Neural progenitor cell (in vitro differentiated cells): ENCODE measurements around the gene ATG9B. TPM values are rescaled to one million over a fixed set of nuclear protein-coding genes. Genes with fewer than 3 reads are reported as not detected.

Experiments
- DNase-seq: peaks from one replicate; pipeline ENCODE4 v3.0.0-alpha.2; 2016; ENCODE audit warnings: low spot score
- H2AFZ ChIP-seq: fragments of 200-600 bp; sonication (generic); replicated peaks from 2 replicates; pipeline ENCODE4 v1.6.1; 2016; ENCODE audit warnings: antibody characterized with exemption
- H3F3A ChIP-seq: fragments of 200-600 bp; sonication (generic); 2 replicates; pipeline ENCODE4 v1.6.1; 2016; ENCODE audit warnings: antibody characterized with exemption, low read depth
- H3K27ac ChIP-seq: fragments of 200-600 bp; sonication (generic); 2 replicates; pipeline ENCODE4 v1.5.1; 2016; ENCODE audit warnings: mild to moderate bottlenecking
- H3K27me3 ChIP-seq: fragments of 200-600 bp; sonication (generic); 2 replicates; pipeline ENCODE4 v1.6.1; 2016; ENCODE audit warnings: mild to moderate bottlenecking, moderate library complexity
- H3K36me3 ChIP-seq: fragments of 200-600 bp; sonication (generic); 2 replicates; pipeline ENCODE4 v1.5.1; 2016
- H3K4me1 ChIP-seq: fragments of 200-600 bp; sonication (generic); 2 replicates; pipeline ENCODE4 v1.6.1; 2016; ENCODE audit warnings: mixed run types
- H3K4me2 ChIP-seq: fragments of 200-600 bp; sonication (generic); 2 replicates; pipeline ENCODE4 v1.6.1; 2016
- H3K4me3 ChIP-seq: fragments of 200-600 bp; sonication (generic); 2 replicates; pipeline ENCODE4 v1.5.1; 2016
- H3K79me2 ChIP-seq: fragments of 200-600 bp; sonication (generic); 2 replicates; pipeline ENCODE4 v1.6.1; 2016; ENCODE audit warnings: low read depth
- H3K9ac ChIP-seq: fragments of 200-600 bp; sonication (generic); 2 replicates; pipeline ENCODE4 v1.6.1; 2016
- H3K9me3 ChIP-seq: fragments of 200-600 bp; sonication (generic); 2 replicates; pipeline ENCODE4 v1.5.1; 2016; ENCODE audit warnings: low read depth
- H4K20me1 ChIP-seq: fragments of 200-600 bp; sonication (generic); 2 replicates; pipeline ENCODE4 v1.6.1; 2016; ENCODE audit warnings: low read depth
- H3K27ac Mint-ChIP-seq: 3 replicates; pipeline ENCODE4 v1.8.0; 2021; ENCODE audit warnings: mixed read lengths
- H3K27me3 Mint-ChIP-seq: 2 replicates; pipeline ENCODE4 v1.8.0; 2022; ENCODE audit warnings: low read depth, mild to moderate bottlenecking, inconsistent platforms, moderate library complexity, mixed read lengths; ENCODE audit not compliant: insufficient read depth
- H3K36me3 Mint-ChIP-seq: 3 replicates; pipeline ENCODE4 v1.8.0; 2021; ENCODE audit warnings: mixed read lengths
- H3K4me1 Mint-ChIP-seq: 3 replicates; pipeline ENCODE4 v1.8.0; 2021; ENCODE audit warnings: mixed read lengths
- H3K4me3 Mint-ChIP-seq: 3 replicates; pipeline ENCODE4 v1.8.0; 2021; ENCODE audit warnings: mild to moderate bottlenecking, moderate library complexity, mixed read lengths
- H3K9me3 Mint-ChIP-seq: 3 replicates; pipeline ENCODE4 v1.8.0; 2020; ENCODE audit warnings: mixed read lengths
- EZH2 ChIP-seq: fragments of 200-600 bp; sonication (generic); IDR thresholded peaks from 2 replicates; pipeline ENCODE4 v1.6.1; 2017; ENCODE audit warnings: antibody characterized with exemption, mild to moderate bottlenecking, moderate library complexity
- EZH2phosphoT487 ChIP-seq: fragments of 200-600 bp; sonication (generic); IDR thresholded peaks from 2 replicates; pipeline ENCODE4 v1.6.1; 2017; ENCODE audit warnings: antibody characterized with exemption
- total RNA-seq: library from RNA; depleted of rRNA; stranded (reverse); fragments of >200 nt; gene quantifications from 2 replicates; pipeline ENCODE4 v1.2.3, GENCODE V29; 2015; ENCODE audit warnings: low replicate concordance
- TF ChIP-seq, protein P1 (sequence below): fragments of 200-600 bp; sonication (generic); IDR thresholded peaks from 2 replicates; pipeline ENCODE4 v1.5.1; 2017; ENCODE audit warnings: antibody characterized with exemption, mild to moderate bottlenecking

Gene ATG9B
- total RNA-seq, 1 donor from 2014 or later, result 0.43 TPM

DNA sequence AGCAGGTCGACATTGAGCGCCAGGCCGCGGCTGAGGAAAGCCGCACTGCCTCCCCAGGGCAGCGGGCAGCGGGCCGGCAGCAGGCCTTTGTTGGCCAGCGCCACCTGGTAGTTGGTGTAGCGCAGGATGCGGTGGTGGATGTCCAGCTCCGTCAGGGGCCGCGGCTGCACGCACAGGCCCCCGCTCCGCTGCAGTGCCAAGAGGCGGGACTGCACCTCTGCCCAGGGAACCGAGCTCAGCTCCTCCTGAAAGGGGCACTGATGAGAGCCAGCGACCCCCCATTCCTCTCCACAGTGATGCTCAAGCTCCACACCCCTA, 5.2 kb downstream of the ATG9B start:
- Mint-ChIP-seq H3K27ac (peak overlapping the region; percentile 69), H3K4me1 (peaks cover 56% of the 10 kb centered on the region), H3K27me3 (peaks cover 16% of the 10 kb centered on the region), H3K36me3 (peaks cover 6% of the 10 kb centered on the region), H3K4me3 (peak overlapping the region; percentile 65), H3K9me3 (no peaks in the 10 kb centered on the region)
- no peak overlapping the region for H3K27ac ChIP-seq
- no peaks in the 10 kb centered on the region for H3K9me3 ChIP-seq
- peak; percentile 44 for TF ChIP-seq EZH2phosphoT487
- no peak for TF ChIP-seq EZH2
- H3K36me3 ChIP-seq, result no peaks in the 10 kb centered on the region
- H4K20me1 ChIP-seq, result no peaks in the 10 kb centered on the region
- H3F3A ChIP-seq, result peaks cover 31% of the 10 kb centered on the region
- no peak overlapping the region for H2AFZ ChIP-seq
- H3K9ac ChIP-seq, result no peak overlapping the region
- no peaks in the 10 kb centered on the region for H3K79me2 ChIP-seq
- DNase-seq, result peak; percentile 42
- no peak overlapping the region for H3K4me3 ChIP-seq
- peaks cover 41% of the 10 kb centered on the region for H3K27me3 ChIP-seq
- H3K4me2 ChIP-seq, result peak overlapping the region; percentile 66
- peaks cover 29% of the 10 kb centered on the region for H3K4me1 ChIP-seq

DNA sequence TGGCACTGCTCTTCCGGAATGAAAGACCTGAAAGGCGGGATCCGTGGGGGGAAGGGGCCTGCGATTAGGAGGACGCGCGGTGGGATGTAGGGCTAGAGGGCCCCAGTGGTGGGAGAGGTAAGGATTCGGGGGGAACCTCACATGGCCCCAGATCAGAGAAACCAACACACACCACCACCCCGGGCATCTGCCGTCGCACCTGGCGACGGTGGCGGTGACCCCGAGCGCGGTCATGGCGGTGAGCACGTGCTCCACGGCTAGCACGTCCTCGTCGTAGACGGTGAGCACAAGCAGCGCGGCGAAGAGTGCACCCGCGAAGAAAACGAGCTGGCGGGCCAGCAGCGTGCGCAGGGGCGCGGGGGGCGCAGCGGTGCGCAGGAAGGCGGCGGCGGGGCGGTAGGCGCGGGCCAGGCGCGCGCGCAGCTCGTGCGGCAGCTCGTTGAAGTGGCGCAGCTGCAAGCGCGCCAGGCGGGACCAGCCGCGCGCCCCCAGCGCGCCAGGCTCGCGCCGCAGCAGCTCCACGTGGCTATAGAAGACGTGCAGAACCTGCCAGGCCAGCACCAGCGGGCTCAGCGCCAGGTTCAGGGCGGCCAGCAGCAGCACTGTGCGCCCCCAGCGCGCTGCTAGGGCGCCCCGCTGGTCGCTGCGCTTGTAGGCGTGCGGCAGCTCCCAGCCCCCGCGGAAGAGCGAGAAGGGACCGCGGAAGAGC, 5.7 kb downstream of the ATG9B start:
- peaks cover 29% of the 10 kb centered on the region for H3K4me1 ChIP-seq
- H4K20me1 ChIP-seq, result no peaks in the 10 kb centered on the region
- peak overlapping the region; percentile 79 for H3K4me3 Mint-ChIP-seq
- no peaks in the 10 kb centered on the region for H3K36me3 ChIP-seq
- TF ChIP-seq EZH2phosphoT487 (no peak), EZH2 (peak; percentile 58)
- no peak overlapping the region for H3K27ac ChIP-seq
- peaks cover 16% of the 10 kb centered on the region for H3K27me3 Mint-ChIP-seq
- H3K9me3 Mint-ChIP-seq, result no peaks in the 10 kb centered on the region
- peak; percentile 66 for DNase-seq
- H3F3A ChIP-seq, result peaks cover 31% of the 10 kb centered on the region
- no peaks in the 10 kb centered on the region for H3K9me3 ChIP-seq
- peak overlapping the region; percentile 34 for H3K4me3 ChIP-seq
- no peak overlapping the region for H3K9ac ChIP-seq
- H3K27me3 ChIP-seq, result peaks cover 42% of the 10 kb centered on the region
- H3K27ac Mint-ChIP-seq, result peak overlapping the region; percentile 91
- H3K79me2 ChIP-seq, result no peaks in the 10 kb centered on the region
- H3K36me3 Mint-ChIP-seq, result peaks cover 6% of the 10 kb centered on the region
- H3K4me2 ChIP-seq, result peak overlapping the region; percentile 74
- peaks cover 57% of the 10 kb centered on the region for H3K4me1 Mint-ChIP-seq
- peak overlapping the region; percentile 15 for H2AFZ ChIP-seq

DNA sequence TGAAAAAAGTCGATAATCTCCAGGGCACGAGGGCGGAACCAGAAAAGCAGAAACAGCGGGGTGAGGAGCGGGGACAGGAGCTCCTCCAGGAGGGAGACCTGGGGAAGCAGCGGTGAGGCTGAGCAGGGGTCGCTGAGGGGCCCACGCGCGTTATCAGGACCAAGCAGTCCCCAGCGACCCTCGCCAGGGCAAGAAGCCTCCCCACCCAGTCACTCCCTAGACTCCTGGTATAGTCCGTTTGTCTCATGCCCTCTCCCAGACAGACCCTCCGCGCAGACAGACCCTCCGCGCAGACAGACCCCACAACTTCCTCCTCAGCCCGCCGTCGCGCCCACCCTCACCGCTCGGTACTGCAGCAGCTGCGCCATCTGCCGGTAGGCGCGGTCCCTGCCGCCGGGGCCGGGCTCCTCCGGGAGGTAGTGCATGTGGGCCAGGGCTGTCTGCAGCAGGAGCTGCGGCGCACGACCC, 6.3 kb downstream of the ATG9B start:
- Mint-ChIP-seq H3K36me3 (peaks cover 6% of the 10 kb centered on the region), H3K4me3 (peak overlapping the region; percentile 79), H3K9me3 (no peaks in the 10 kb centered on the region), H3K4me1 (peaks cover 57% of the 10 kb centered on the region), H3K27me3 (peaks cover 16% of the 10 kb centered on the region), H3K27ac (peak overlapping the region; percentile 91)
- peak; percentile 90 for DNase-seq
- H3K79me2 ChIP-seq, result no peaks in the 10 kb centered on the region
- H3K27ac ChIP-seq, result no peak overlapping the region
- H4K20me1 ChIP-seq, result no peaks in the 10 kb centered on the region
- no peak overlapping the region for H3K9ac ChIP-seq
- H3K4me2 ChIP-seq, result peak overlapping the region; percentile 74
- TF ChIP-seq EZH2 (no peak), EZH2phosphoT487 (no peak)
- TF ChIP-seq, protein P1, sequence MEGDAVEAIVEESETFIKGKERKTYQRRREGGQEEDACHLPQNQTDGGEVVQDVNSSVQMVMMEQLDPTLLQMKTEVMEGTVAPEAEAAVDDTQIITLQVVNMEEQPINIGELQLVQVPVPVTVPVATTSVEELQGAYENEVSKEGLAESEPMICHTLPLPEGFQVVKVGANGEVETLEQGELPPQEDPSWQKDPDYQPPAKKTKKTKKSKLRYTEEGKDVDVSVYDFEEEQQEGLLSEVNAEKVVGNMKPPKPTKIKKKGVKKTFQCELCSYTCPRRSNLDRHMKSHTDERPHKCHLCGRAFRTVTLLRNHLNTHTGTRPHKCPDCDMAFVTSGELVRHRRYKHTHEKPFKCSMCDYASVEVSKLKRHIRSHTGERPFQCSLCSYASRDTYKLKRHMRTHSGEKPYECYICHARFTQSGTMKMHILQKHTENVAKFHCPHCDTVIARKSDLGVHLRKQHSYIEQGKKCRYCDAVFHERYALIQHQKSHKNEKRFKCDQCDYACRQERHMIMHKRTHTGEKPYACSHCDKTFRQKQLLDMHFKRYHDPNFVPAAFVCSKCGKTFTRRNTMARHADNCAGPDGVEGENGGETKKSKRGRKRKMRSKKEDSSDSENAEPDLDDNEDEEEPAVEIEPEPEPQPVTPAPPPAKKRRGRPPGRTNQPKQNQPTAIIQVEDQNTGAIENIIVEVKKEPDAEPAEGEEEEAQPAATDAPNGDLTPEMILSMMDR, result peak; percentile 99
- no peaks in the 10 kb centered on the region for H3K9me3 ChIP-seq
- peaks cover 36% of the 10 kb centered on the region for H3F3A ChIP-seq
- H3K4me3 ChIP-seq, result peak overlapping the region; percentile 34
- H3K36me3 ChIP-seq, result no peaks in the 10 kb centered on the region
- peaks cover 34% of the 10 kb centered on the region for H3K4me1 ChIP-seq
- peaks cover 48% of the 10 kb centered on the region for H3K27me3 ChIP-seq
- no peak overlapping the region for H2AFZ ChIP-seq

DNA sequence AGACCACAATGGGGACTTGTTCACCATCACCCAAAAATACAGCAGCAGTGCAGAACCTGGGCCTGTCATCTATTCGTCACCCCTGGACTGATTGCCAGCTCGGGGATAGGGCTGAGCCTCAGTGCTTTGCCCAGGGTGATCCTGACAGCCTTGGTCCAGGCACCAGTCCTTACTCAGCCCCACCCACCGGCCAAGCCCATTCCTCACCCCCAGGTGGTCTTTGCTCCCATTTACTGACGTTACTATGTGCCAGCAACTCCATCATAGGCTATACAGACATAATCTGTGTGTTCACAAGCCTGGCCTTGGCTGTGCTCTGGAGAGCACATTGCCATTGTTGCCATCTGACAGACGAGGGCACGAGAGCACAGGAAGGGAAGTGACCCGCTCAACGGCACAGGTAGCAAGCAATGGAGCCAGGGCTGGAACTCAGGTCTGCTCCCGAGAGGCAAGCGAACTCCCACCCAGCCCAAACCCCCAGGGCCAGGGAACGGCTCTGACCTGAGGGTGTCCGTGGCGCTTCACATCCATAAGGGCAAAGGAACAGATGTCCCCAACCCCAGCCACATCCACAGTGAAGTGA, 6.8 kb downstream of the ATG9B start:
- peaks cover 14% of the 10 kb centered on the region for H3K27me3 Mint-ChIP-seq

More for the DNA sequence above, 6.8 kb downstream of the ATG9B start:
- Histone ChIP-seq H3K27ac (no peak overlapping the region), H4K20me1 (no peaks in the 10 kb centered on the region), H3K4me2 (peak overlapping the region; percentile 74), H3K79me2 (no peaks in the 10 kb centered on the region), H3K9ac (no peak overlapping the region), H3K4me3 (peak overlapping the region; percentile 34), H3K36me3 (no peaks in the 10 kb centered on the region), H2AFZ (no peak overlapping the region), H3K27me3 (peaks cover 50% of the 10 kb centered on the region), H3F3A (peaks cover 41% of the 10 kb centered on the region), H3K9me3 (no peaks in the 10 kb centered on the region), H3K4me1 (peaks cover 39% of the 10 kb centered on the region)
- no peak overlapping the region for H3K27ac Mint-ChIP-seq
- H3K9me3 Mint-ChIP-seq, result no peaks in the 10 kb centered on the region
- H3K4me3 Mint-ChIP-seq, result peak overlapping the region; percentile 79
- DNase-seq, result no peak
- peaks cover 8% of the 10 kb centered on the region for H3K36me3 Mint-ChIP-seq
- peaks cover 60% of the 10 kb centered on the region for H3K4me1 Mint-ChIP-seq
- TF ChIP-seq, protein P1, result no peak
- no peak for TF ChIP-seq EZH2
- no peak for TF ChIP-seq EZH2phosphoT487
